NOMO-1 treated with dmso at 0.1 percent for 144 hours (cell line): ENCODE results near the gene DSP.

ENCODE experiments used
- DNase-seq: peaks from one replicate; lab custom pipeline; 2025; ENCODE audit not compliant: unreplicated experiment; lab: John Stamatoyannopoulos, UW

Gene DSP

GRCh38 chr6:7589949-7590917 lies 48.8 kb downstream of the DSP start, which contains the start of gene SNRNP48:
Gene SNRNP48, plus strand, starts transcription at chr6:7590198. Its CDS starts 60 bp downstream, at chr6:7590258.
- peak; percentile 89 for DNase-seq

- DNase-seq = no peak
Observed at GRCh38 chr6:7590918-7591302, 49.4 kb downstream of the DSP start.

GRCh38 chr6:7591770-7592169 lies 50.3 kb downstream of the DSP start:
- no peak for DNase-seq

GRCh38 chr6:7593229-7593628 lies 51.8 kb downstream of the DSP start:
- no peak for DNase-seq

- DNase-seq = no peak
Observed at GRCh38 chr6:7594579-7595125, 53.2 kb downstream of the DSP start.

- DNase-seq = no peak
Observed at GRCh38 chr6:7604003-7604402, 62.5 kb downstream of the DSP start.

- DNase-seq = no peak
Observed at GRCh38 chr6:7604506-7604905, 63.0 kb downstream of the DSP start.

- DNase-seq = no peak
Observed at GRCh38 chr6:7615611-7616383, 74.3 kb downstream of the DSP start.

- DNase-seq = peak; percentile 85
Observed at GRCh38 chr6:7617801-7618764, 76.6 kb downstream of the DSP start.

- no peak for DNase-seq
Observed at GRCh38 chr6:7621761-7622160, 80.3 kb downstream of the DSP start.

GRCh38 chr6:7624796-7625710 lies 83.6 kb downstream of the DSP start:
- DNase-seq = peak; percentile 83

GRCh38 chr6:7628479-7628878 lies 87.0 kb downstream of the DSP start:
- no peak for DNase-seq

GRCh38 chr6:7628909-7629308 lies 87.4 kb downstream of the DSP start:
- no peak for DNase-seq

- DNase-seq = no peak
Observed at GRCh38 chr6:7629321-7629720, 87.8 kb downstream of the DSP start.

GRCh38 chr6:7630792-7631191 lies 89.3 kb downstream of the DSP start:
- DNase-seq = no peak

GRCh38 chr6:7631466-7631865 lies 90.0 kb downstream of the DSP start:
- no peak for DNase-seq

GRCh38 chr6:7632501-7633290 lies 91.2 kb downstream of the DSP start:
- DNase-seq = no peak

- DNase-seq = no peak
Observed at GRCh38 chr6:7633361-7633760, 91.9 kb downstream of the DSP start.

GRCh38 chr6:7636151-7636550 lies 94.7 kb downstream of the DSP start:
- no peak for DNase-seq
